Thoracic aorta (tissue), 2 donors: Measurements from ENCODE around the gene ARSB. TPM values are rescaled to one million over a fixed set of nuclear protein-coding genes. Genes with fewer than 3 reads are reported as not detected.

Experiments
- ATAC-seq: fragments of 150-250 bp; one replicate; pipeline ENCODE4 v1.8.0; 2017; ENCODE audit warnings: low read depth; ENCODE audit not compliant: insufficient number of reproducible peaks, low FRiP score
- DNase-seq: peaks from one replicate; pipeline ENCODE4 v3.0.0-alpha.2; 2020; ENCODE audit warnings: low spot score
- H3K27ac ChIP-seq, 2 donors: fragments of 200-600 bp; sonication (generic); 1 replicate in 1 of 2; 2 replicates in 1 of 2; pipeline ENCODE4 v1.5.1; 2016; ENCODE audit warnings: mild to moderate bottlenecking in 2 of 2, moderate library complexity in 2 of 2
- H3K27me3 ChIP-seq: fragments of 200-600 bp; sonication (generic); replicated peaks from 2 replicates; pipeline ENCODE4 v1.6.0; 2016; ENCODE audit warnings: mild to moderate bottlenecking; ENCODE audit not compliant: insufficient read depth
- H3K36me3 ChIP-seq: fragments of 200-600 bp; sonication (generic); one replicate; pipeline ENCODE4 v1.5.1; 2016
- H3K4me1 ChIP-seq, 2 donors: fragments of 200-600 bp; sonication (generic); 1 replicate in 1 of 2; 2 replicates in 1 of 2; pipeline versions ENCODE4 v1.5.1 to v1.6.0; 2016; ENCODE audit warnings: low read depth in 2 of 2, mild to moderate bottlenecking in 1 of 2; ENCODE audit not compliant: control insufficient read depth in 1 of 2
- H3K4me3 ChIP-seq: fragments of 200-600 bp; sonication (generic); 2 replicates; pipeline ENCODE4 v1.5.1; 2016; ENCODE audit warnings: mild to moderate bottlenecking
- H3K9me3 ChIP-seq: fragments of 200-600 bp; sonication (generic); 2 replicates; pipeline ENCODE4 v1.5.1; 2016
- CTCF ChIP-seq: fragments of 200-600 bp; sonication (generic); IDR thresholded peaks from one replicate; pipeline ENCODE4 v1.5.1; 2019; ENCODE audit warnings: antibody characterized with exemption
- total RNA-seq, 2 donors: library from RNA; depleted of rRNA; stranded (reverse); fragments of >200 nt; gene quantifications; one replicate each; pipeline versions ENCODE4 v1.1.0 to v1.2.3, GENCODE V29; 2016

ARSB gene
- total RNA-seq, 2 donors from 2014 or later: 26.1 to 36.0 TPM

DNA sequence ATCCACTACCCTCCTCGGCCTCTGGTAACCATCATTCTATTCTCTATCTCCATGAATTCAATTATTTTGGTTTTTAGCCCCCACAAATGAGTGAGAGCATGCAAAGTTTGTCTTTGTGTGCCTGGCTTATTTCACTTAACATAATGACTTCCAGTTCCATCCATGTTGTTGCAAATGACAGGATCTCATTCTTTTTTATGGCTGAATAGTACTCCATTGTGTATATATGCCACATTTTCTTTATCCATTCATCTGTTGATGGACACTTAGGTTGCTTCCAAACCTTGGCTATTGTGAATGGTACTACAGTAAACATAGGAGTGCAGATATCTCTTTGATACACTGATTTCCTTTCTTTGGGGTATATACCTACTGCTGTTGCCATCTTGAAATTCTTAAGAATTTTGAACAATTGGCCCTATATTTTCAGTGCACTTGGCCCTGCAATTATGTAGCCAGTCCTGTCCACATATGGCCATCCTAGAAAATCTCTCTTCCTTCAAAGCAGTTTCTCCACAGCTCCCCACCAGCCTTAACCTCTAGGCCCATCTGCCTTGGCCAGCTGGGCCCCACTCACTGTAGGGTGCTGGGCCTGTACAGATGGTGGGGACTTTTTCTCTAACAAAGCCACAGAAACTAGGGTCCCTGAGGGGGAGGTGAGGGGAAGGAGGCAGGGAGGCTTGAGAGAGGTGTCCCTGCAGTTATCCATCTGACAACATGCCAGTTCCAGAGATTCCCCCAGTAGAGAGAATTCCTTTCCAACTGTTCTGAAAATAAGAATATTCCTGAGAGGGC, 254.6 kb downstream of the ARSB start:
- Histone ChIP-seq H3K36me3 (no peaks in the 10 kb centered on the region), H3K27me3 (no peaks in the 10 kb centered on the region), H3K9me3 (no peaks in the 10 kb centered on the region), H3K27ac (no peak overlapping the region), H3K4me3 (no peak overlapping the region), H3K4me1 (no peaks in the 10 kb centered on the region)
- TF ChIP-seq CTCF: no peak
- DNase-seq: no peak
- ATAC-seq: no peak

DNA sequence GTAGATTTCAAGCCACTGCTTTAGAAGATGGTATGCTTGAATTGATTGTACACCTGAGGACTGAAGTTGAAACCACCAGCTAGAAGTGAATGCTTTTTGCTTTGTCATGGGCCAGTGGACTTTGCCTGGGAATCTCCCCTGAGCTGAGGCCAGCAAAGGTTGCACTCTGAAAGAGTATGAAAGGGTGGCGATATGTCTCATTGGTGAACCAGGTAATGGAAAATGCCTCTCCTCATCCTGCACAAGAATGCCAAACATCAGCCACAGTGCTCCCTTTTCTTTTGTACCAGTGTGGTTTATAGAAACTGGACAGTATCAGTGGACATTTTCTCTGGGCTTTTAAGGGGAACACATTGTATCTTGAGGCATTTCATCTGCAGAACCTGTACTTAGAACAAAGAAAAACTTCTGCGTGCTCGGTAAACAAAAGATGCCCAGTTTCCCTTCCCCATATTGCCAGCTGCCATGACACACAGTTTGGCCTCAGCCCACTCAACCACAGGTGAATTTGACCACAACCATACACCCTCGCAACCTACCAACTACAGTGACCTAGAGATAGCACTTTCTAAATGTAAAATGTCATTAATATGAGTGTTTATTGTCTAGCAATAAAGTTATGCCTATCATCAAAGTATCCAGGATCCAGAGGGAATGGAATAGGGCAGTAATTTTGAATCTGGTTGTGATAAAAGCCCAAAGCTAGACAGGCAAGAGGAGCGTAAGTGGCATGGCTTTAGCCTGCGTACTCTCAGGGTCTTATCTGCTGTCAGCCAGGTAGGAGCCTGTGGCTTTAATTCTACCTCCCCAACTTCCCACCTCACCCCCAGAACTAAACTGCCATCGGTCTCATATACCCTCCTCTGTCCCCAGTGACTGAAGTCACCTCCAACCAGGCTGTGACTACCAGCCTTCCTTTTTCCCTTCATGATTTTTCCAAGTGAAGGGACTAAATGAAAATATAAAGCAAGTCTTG, 257.0 kb downstream of the ARSB start:
- DNase-seq (no peak), ATAC-seq (no peak)
- Histone ChIP-seq H3K4me3 (no peak overlapping the region), H3K9me3 (no peaks in the 10 kb centered on the region), H3K36me3 (no peaks in the 10 kb centered on the region), H3K27me3 (no peaks in the 10 kb centered on the region), H3K27ac (no peak overlapping the region), H3K4me1 (no peaks in the 10 kb centered on the region)
- TF ChIP-seq CTCF: no peak

Other genes with a start within 250 kb of the ARSB start
- under 1 TPM; 0.85 to 0.95 TPM for gene DMGDH, start 84.4 kb upstream of the ARSB start, total RNA-seq
- gene BHMT2, start 84.5 kb upstream of the ARSB start, total RNA-seq: 10 to 100 TPM; 14.2 to 16.1 TPM
- 1 to 10 TPM in 1 of 2 donors, under 1 TPM in 1; 0.41 to 2.0 TPM for gene BHMT, start 126.5 kb upstream of the ARSB start, total RNA-seq